K562 treated with DMSO at 1 percent for 4 hours (cell line): ENCODE measurements around the gene NPLOC4. TPM values are rescaled to one million over a fixed set of nuclear protein-coding genes. Genes with fewer than 3 reads are reported as not detected.

Source experiments
- total RNA-seq: library from RNA; unstranded; fragments of 300-600 nt; gene quantifications from 2 replicates; pipeline ENCODE4 v1.2.3, GENCODE V29; 2022; ENCODE audit not compliant: insufficient read depth

NPLOC4 gene
- total RNA-seq = 96.3 and 121 TPM in 2 replicates

DNA sequence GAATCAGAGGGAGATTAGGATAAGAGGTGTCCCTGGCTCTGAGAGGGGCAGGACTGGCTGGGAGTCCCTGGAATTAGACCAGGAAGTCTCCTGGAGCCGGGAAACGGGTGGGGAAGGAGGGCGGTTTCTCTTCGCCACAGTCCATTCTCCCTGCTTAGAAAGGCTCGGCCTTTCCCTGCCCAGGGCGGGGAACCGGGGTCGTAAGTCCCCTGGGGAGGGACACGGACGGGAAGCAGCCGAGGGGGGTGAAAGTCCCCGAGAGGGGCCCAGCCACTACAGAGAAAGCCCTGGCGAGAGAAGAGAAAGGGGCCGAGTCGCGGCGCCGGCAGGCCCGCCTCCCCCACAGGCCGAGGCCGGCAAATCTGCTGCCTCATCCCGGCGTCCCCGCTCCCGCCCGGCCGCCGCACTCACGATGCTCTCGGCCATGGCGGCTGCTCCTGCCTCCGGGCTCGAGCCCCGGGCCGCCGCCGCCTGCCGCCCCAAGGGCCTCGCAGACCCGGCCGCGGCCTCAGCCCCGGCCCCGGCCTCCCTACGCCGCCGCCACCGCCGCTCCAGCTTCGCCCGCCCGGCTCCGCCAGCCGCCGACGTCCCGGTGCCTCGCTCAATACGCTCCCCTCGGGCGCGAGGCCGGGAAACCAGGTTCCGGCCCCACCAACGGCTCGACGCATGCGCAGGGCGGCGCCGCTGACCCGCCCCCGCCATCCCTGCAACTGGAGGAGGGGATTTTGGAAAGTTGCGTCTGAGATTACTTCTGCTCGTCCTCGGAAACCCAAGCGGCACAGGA is at the start of gene NPLOC4, which contains the start of gene TSPAN10:
NPLOC4 (minus strand) TSS at position 608 of the 784 bp plus-strand sequence; CDS start at position 426, 182 bp downstream.
TSPAN10 (plus strand) TSS at position 692 of the 784 bp plus-strand sequence. CDS start 5,217 bp downstream, outside the sequence.

DNA sequence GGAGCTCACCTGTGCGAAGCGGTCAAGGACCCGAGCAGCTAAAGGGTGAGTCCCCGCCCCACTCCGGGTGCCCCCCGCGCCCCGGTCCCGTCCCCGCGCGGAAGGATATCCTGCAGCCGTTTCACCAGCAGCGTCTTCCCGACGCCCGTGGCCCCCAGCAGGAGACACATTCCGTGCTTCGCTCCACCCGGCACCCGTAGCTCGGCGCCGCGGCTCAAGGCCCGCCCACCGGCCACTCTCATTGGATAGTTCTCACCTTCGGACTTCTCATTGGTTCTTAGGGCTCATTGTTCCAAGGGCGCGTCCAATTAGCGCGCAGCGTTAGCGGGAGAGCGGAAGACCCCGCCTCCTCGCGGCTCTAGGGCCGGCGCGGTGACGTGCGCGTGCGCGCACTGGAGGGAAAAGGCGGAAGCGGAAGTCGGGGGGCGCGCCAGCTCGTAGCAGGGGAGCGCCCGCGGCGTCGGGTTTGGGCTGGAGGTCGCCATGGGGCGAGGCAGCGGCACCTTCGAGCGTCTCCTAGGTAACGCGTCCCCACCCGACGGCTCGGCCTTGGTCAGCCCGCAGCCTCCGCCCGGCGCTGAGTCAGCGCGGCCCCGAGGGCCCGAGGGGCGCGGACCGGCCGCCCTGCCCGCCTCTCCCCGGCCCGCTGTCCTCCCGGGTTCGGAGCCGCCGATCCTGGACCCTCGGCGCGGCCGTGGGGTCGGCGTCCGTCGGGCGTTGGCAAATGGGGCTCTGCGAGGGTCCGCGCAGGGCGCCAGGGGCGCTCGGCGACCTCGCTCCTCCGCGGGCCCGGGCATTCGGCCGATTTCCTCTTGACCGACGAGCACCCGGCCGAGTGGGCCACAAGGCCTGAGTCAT is 46.9 kb upstream of the NPLOC4 start, which contains the start of the genes ARL16 and HGS:
ARL16 (minus strand) TSS at position 214 of the 858 bp plus-strand sequence; CDS start at position 170, 44 bp downstream.
HGS (plus strand) TSS at position 428 of the 858 bp plus-strand sequence; CDS start at position 484, 56 bp downstream.

DNA sequence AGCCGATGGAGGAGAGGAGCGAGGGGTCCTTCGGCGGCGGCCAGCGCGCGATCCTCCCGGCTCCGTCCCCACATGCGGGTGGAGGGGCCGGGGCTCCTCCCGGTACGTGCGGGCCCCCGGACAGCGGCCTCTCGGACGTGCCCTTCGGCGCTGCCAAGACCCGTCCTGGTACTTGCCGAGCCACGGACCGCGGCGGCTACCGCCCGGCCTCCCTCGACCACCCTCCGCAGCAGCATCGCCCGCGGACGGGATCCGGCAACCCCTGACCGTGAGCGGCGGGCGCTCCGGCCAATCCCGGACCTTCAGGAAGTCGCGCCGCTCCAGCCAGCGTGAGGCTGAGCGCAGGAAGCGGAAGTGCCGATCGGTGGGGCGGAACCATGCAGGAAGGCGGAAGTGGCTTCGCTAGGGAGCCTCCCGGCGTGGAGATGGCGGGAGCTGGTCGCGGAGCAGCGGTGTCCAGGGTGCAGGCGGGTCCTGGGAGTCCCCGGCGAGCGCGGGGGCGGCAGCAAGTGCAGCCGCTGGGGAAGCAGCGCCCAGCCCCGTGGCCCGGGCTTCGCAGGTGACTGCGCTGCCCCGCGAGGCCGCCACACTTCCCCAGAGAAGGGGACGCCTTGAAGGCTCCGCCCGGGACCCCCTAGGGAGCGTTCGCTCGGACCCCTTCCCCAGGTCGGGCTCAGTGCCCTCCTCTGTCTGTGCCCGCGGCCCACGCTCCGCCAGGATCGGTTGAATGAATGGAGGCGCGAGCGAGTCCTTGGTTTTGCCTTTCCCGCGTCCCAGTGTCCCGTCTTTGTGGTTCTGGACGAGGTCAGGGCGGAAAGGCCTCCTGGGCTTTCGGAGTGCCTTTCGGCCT is 29.7 kb upstream of the NPLOC4 start, which contains the start of the genes CCDC137 and OXLD1:
CCDC137 (plus strand) TSS at position 396 of the 850 bp plus-strand sequence; CDS start at position 426, 30 bp downstream.
OXLD1 (minus strand) TSS at position 264 of the 850 bp plus-strand sequence; CDS start at position 236, 28 bp downstream.

GRCh38 chr17:81656118-81656743 is 19.3 kb upstream of the NPLOC4 start, which contains the start of gene PDE6G:
PDE6G (minus strand) TSS chr17:81656542; CDS start chr17:81653305, 3,237 bp downstream.

DNA sequence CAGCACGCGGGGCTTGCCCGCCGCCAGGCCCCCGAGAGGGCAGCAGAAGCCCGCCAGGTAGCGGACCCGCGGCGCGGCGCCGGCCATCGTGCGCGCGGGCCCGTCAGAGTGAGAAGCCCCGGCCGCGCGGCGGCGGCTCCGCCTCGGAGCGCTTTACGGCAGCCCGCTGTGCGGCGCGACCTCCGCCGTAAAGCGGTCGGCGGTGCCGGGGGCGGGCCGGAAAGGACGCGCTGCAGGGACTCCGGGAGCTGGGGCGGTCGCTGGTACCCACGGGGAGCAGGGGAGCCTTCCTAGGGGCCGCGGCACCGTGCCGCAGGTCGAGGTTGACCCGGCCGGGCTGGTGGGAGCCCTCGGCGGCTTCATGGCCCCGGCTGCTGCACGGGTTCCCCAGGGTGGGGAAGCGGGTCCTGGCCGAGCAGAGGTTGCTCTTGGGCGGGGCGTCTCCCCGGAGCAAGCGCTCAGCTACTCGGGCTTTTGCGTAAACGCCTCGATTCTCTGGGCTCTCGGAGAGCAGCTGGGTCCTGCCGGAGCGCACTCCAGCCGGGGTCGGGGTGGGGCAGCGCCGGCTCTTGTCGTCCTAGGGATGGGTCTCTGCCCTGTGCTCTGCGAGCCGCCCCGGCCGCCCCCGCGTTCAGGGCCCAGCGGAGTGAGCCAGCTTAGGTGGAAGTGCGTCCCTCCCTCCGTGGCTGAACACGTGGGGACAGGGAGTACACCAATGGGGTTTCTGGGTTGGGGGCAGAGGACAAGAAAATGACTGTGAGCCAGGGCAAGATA is 84.5 kb downstream of the NPLOC4 start, which contains the start of gene FAAP100:
FAAP100 (minus strand) TSS at position 110 of the 774 bp plus-strand sequence; CDS start at position 87, 23 bp downstream.

GRCh38 chr17:81527591-81528383 is 109.1 kb downstream of the NPLOC4 start, which contains the start of gene FSCN2:
FSCN2 (plus strand) TSS chr17:81528377; CDS start chr17:81528532, 155 bp downstream.

DNA sequence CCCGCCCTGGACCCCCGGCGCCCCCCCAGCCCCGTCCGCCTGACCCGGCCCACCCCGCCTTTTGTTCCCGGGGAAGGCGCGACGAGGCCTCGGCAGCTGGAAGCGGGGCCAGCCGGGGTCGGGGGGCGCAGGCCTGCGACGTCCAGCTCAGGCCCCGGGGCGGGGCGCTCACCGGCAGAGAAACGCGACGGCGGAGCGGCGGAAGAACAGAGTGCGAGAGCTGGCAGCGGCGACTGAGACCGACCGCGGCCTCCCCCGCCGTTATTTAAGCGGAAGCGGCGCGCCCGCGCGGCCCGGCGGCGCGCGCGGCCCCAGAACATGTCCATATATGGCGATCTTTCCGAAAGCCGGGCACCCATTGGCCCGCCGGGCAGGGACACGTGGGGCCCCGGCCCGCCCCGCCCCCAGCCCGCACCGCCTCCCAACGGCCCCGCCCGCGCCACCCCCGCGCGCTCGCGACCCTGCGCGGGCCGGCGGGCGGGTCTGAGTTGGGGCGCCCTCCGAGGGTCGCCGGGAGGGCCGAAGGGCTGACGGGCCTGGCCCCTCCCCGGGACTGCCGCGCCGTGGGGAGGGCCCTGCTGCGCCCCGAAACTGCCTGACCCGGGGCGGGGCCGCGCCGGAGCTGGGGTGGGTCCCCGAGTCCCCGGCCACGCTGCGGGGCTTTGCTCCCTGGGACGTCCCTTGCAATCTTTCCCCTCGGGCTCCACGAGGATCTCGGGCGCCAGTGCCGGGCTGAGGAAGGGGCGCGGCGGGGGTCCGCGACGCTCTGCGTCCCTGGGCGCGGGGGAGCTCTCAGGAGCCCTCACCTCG is 124.1 kb downstream of the NPLOC4 start, which contains the start of gene ACTG1:
ACTG1 (minus strand) TSS at position 238 of the 810 bp plus-strand sequence. CDS start 445 bp downstream, outside the sequence.

Other genes with a start within 250 kb of the NPLOC4 start
- gene BAHCC1, start 241.7 kb downstream of the NPLOC4 start, total RNA-seq = 8.7 and 10.6 TPM in 2 replicates
- gene ACTG1, start 124.3 kb downstream of the NPLOC4 start, total RNA-seq = 1,873 and 2,081 TPM in 2 replicates
- gene FSCN2, start 108.7 kb downstream of the NPLOC4 start, total RNA-seq = not detected in 2 replicates
- 13.8 and 14.7 TPM in 2 replicates for gene FAAP100, start 84.8 kb downstream of the NPLOC4 start, total RNA-seq
- 0.47 and 0.97 TPM in 2 replicates for gene TSPAN10, start 84 bp upstream of the NPLOC4 start, total RNA-seq
- gene PDE6G, start 19.4 kb upstream of the NPLOC4 start, total RNA-seq = not detected in 2 replicates
- gene OXLD1, start 29.5 kb upstream of the NPLOC4 start, total RNA-seq = 68.0 and 74.2 TPM in 2 replicates
- 31.8 and 43.8 TPM in 2 replicates for gene CCDC137, start 29.6 kb upstream of the NPLOC4 start, total RNA-seq
- 25.4 and 27.2 TPM in 2 replicates for gene ARL16, start 46.7 kb upstream of the NPLOC4 start, total RNA-seq
- 116 and 118 TPM in 2 replicates for gene HGS, start 46.9 kb upstream of the NPLOC4 start, total RNA-seq
- 103 and 114 TPM in 2 replicates for gene MRPL12, start 66.3 kb upstream of the NPLOC4 start, total RNA-seq
- 51.4 and 52.8 TPM in 2 replicates for gene SLC25A10, start 75.2 kb upstream of the NPLOC4 start, total RNA-seq
- gene GCGR, start 167.0 kb upstream of the NPLOC4 start, total RNA-seq = not detected in 2 replicates
- 105 and 145 TPM in 2 replicates for gene MCRIP1, start 196.2 kb upstream of the NPLOC4 start, total RNA-seq
- 0.64 TPM in 1 of 2 replicates, not detected in the other for gene PPP1R27, start 197.9 kb upstream of the NPLOC4 start, total RNA-seq
- 890 and 899 TPM in 2 replicates for gene P4HB, start 223.4 kb upstream of the NPLOC4 start, total RNA-seq
- gene ARHGDIA, start 234.2 kb upstream of the NPLOC4 start, total RNA-seq = 224 and 227 TPM in 2 replicates